ENCODE data around the gene SCTR.

Gene SCTR

DNA sequence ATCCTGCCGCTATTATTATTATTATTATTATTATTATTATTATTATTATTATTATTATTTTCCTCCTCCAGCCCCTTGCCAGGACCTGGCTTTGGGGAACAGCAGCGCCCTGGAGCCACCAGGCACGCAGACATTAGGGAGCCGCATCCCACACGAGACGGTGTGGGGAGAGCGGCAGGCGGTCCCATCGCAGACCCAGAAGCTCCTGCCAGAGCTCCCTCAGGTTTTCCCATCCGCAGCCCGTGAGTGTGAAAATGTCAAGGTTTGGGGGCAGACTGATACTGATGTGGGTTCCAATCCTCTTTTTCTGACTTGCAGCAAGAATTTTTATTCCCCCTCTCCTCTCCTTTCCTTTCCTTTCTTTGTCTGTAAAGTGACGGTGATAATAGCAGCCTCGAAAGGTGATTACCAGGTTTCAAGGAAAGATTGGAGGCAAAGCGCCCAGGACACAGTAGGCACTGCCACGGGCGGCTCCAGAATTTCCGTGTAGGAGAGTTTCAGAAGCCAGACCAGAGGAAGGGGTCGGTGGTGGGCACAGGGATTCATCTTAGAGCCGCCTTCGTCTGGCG lies 816 bp downstream of the SCTR start:
- DNase-seq (ENCODE audit: low spot score): no peak

DNA sequence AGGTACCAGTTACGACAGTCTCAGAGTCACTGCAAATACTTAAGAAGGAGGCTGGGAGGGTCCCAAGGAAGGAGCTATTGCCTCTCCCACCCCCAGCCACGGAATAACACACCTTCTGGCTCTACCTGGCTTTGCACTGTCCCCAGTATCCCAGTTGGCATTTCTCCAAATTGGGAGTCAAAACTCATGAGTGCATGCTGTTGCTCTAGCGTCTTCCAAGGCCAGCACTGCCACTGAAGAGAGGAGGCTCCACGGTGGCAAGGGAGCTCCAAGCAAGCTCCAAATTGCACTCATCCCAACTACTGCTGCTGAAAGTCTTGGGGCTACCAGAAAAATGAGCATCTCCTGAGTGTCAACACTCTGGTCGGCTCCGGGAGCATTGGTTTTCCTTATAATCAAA lies 1.6 kb downstream of the SCTR start:
- no peak for DNase-seq (ENCODE audit: low spot score)

DNA sequence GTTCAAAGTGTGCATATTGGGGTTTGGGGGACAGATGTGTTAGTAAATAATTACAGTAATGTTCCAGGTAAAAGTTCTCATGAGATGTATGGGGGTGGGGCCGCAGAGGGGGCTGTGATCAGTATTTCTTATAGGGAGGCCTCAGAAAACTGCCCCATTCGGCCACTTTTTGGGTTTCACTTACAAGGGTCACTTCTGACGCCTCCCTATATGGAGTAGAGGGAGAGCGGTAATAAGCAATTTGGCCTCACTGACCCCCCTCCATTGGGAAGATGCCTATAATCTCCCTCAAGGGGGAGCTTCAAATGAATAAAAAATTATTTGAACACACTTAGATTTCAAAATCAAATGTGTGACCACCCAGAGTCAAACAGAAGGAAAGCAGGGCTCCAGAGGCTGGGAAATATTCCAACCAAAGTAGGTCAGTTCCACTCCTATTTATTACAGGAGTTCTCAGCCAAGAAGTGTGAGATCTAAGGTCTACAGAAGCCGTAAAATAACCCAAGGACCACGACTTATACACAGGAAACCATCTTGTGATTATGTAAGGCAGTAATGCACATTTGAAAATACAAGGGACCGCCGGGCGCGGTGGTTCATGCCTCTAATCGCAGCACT lies 2.7 kb downstream of the SCTR start:
- no peak for DNase-seq (ENCODE audit: low spot score)

DNA sequence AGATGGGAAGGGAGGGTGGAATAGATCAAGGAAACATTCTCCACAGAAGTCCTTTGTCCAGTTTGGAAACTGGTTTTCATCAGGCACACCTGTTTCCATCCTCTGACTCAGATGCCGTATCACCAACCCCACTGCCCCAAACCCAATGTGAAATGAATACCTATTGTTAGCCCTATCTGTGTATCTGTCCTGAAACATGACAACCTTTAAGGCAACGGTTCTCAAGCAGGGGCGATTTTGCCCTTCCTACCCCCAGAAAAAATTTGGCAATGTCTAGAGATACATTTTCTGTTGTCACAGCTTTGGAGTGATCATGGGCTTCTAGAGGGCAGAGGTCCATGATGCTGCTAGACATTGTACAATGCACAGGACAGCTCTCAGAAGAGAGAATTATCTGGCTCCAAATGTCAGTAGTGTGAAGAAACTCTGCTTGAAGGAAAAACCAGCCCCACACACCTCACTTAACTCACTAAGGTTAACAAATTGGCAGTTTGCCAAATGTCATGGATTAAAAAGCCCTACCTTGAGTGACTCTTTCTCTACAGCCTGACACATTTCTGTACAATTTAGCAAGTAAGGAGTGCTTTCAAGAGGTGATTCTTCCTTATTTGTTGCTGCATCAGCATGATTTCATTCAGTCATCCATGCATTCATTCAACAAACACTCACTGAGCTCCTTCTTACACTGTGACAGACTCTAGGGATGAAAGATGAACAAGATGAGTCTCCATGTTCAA lies 3.4 kb downstream of the SCTR start:
- no peak for DNase-seq (ENCODE audit: low spot score)

DNA sequence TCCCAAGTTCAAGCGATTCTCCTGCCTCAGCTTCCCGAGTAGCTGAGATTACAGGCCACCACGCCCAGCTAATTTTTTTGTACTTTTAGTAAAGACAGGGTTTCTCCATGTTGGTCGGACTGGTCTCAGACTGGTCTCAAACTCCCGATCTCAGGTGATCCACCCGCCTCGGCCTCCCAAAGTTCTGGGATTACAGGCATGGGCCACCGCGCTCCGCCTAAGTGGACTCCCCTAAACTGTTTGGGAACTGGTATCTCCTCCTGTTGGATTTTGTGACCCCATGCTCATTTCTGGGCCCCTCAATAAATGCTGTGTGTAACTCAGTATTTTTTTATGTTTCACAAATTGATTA lies 5.2 kb downstream of the SCTR start:
- DNase-seq (ENCODE audit: low spot score): no peak

DNA sequence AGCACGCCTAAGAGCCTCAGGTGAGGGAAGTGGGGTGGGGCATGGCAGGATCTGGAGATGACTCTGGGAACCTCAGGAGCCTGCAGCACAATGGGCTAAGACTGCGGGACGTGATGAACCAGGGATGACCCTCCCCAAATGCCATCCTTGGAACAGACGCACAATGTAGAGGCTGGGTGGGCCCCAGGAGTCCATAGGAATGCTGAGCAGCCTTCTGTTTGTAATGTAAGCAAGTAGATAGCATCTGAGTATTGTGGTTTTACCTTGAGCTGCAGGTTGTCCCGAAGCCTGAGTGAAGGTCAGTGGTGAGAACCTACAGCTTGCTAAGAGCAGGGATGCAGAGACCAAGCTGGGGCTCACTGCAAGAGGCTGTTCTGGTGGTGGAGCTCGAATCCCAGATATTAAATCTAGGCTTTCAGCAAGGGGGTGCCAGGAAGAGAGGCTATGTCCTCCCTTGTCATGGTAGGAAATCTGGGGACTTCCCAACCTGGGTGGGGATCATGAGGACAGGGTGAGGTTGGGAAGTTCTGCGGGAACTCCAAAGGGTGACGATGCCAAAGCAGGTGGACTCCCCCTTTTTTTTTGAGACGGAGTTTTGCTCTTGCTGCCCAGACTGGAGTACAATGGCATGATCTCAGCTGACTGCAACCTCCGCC lies 5.8 kb downstream of the SCTR start:
- DNase-seq (ENCODE audit: low spot score): no peak

DNA sequence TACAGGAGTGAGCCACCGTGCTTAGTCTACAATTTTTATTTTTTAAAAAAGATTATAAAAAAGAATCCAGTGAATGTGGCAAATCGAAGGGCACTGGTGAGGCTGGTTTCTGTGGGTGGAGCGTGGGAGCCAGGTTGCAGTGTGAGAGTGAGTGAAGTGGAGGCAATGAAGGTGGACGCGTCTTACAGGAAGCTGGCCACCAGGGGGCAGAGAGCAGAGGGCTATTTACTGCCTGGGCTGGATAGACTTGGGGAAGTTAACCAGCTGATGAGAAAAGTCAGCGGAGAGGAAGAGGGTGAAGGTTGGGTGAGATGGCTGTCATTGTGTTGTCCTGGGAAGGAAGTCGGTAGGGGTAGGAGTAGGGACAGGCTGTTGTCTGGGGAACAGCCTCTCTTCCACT lies 6.8 kb downstream of the SCTR start:
- DNase-seq (ENCODE audit: low spot score): no peak

DNA sequence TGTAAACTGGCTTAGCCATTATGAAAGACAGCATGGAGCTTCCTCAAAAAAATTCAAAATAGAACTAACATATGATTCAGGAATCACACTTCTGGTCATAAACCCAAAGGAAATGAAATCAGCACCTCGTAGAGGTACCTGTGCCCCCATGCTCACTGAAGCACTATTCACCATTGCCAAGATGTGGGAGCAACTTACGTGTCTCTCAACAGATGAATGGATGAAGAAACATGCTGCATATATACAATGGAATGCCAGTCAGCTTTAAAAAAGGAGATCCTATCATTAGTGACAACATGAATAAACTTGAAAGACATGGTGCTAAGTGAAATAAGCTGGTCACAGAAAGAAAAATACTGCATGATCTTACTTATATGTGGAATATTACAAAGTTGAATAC lies 8.2 kb downstream of the SCTR start:
- no peak for DNase-seq (ENCODE audit: low spot score)

DNA sequence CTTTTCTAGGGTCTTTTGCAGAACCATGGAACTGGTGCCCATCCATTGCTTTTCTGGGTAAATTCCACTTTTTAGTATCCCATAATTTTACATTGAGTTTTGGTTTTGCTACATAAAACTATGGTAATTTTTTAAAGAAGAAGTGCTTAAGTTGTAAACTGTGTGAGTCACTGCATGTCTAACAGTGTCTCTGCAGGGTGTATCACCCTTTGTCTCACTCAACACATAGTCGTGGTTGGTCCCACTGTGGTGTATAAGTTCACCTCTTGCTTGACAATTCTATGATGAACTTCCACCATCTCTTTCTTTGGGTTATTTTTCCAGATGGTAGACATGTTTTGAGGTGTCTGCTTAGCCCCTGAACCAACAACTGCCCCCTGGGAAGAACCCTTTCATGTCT lies 10.5 kb downstream of the SCTR start:
- DNase-seq (ENCODE audit: low spot score): no peak

DNA sequence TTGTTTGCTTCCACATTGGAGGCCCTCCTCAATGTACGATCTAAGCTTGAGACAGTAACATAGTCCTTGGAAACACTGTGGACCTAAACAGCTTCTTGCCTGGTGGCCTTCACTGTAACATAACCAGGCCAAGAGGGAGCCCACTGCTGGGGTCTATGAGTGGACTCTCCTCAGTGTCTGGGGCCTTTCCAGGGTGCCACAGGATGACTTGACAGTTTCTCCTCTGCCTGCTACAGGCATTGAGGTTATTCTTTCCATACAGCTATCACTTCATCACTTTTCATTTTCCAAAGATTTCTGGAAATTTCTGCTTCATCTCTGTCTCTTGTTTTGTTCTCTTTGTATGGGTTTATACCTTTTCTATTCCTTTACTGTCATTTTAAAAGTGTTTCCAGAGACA lies 11.3 kb downstream of the SCTR start:
- no peak for DNase-seq (ENCODE audit: low spot score)

DNA sequence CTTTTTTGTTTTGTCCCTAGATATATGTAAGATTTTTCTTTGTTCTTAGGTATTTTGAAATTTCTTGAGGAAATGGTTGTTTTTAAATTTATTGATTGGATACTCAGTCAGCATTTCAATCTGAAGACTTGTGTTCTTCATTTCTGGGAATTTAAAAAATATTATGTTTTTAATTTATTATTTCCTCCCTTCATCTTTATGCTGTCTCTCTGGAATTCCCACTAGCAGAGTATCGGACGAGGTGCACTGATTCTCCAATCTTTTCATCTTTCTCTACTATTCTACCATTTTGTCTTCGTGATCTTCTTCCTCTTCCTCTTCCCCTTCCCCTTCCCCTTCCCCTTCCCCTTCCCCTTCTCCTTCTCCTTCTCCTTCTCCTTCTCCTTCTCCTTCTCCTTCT lies 12.3 kb downstream of the SCTR start:
- DNase-seq (ENCODE audit: low spot score): no peak

DNA sequence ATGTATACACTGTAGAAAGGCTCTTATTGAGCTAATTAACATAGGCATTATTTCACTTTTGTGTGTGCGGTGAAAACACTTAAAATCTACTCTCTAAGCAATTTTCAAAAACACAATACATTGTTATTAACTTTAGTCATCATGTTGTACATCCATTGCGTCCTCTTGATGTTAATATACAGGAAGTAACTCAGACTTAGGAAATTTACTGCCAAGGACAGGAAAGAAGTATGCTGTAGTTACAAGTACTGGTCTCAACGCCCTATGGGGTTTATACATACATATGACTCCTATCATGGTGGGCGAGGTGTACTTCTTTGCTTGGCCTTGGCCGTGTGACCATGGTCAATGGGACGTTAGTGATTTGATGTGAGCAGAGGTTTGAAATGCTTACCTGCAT lies 15.5 kb downstream of the SCTR start:
- no peak for DNase-seq (ENCODE audit: low spot score)

DNA sequence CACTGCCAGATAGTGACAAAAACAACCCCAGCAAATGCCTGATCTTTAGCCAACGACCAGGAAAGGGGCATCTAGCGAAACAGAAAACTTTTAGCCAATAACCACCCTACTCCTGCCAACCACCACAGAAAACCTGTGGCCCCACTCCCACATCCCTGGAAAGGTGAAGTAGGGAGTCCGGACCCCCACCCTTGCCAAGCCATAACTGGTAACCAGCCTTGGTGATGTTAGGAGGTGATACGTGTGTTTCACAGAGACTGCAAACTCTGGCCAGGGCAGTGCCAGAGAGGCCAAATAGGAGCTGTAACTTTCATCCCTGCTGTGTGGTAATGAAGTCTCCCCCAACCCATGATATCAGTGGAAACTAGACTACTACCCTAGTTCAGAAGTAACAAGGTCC lies 27.6 kb downstream of the SCTR start:
- no peak for DNase-seq (ENCODE audit: low spot score)

DNA sequence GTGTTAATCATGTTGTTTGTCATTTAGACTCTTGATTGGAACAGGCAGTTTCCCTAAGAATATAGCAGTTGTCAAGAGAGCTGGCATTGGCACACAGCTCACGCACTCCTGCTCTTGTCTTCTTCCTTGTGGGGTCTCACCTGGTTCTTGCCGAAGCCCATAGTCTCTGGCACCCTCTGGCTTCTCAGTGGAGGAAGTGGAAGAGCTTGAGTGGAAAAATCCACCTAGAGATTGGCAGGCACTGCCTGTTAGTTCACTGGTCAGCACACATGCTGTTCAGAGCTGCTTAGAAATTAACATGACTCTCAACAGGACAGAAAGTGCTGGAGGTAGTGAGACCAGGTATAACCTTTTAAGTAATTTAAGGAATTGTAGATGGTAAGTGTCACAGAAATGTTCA lies 28.3 kb downstream of the SCTR start:
- DNase-seq (ENCODE audit: low spot score): no peak

DNA sequence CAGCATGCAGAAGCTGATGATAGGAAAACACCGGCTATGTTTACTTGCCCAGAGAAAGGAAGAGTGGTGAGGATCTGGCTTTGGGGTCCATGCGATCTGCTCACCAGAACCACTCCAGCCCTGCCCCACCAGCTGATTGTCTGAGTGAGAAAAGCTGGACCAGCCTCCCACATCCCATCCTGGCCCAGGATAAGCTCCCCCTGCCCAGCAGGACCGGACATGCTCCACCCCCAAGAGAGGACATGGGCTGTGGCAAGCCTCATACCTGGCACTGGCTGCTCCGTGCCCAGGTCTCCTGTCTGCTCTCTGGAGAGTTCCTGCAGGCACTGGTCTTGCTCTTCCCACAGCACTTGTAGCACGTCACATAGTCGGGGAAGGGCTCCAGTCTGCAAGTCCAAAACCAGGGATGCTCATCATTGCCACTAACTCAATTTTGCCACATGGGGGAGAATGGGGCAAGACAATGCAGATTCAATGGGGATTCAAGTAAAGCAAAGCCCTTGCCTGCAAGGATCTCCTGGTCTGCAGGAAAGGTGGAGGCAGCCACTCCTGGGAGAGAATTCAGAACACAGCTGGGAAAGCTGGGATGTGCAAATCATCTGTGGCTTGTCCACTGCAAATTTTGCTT lies 30.0 kb downstream of the SCTR start:
- DNase-seq (ENCODE audit: low spot score): no peak

DNA sequence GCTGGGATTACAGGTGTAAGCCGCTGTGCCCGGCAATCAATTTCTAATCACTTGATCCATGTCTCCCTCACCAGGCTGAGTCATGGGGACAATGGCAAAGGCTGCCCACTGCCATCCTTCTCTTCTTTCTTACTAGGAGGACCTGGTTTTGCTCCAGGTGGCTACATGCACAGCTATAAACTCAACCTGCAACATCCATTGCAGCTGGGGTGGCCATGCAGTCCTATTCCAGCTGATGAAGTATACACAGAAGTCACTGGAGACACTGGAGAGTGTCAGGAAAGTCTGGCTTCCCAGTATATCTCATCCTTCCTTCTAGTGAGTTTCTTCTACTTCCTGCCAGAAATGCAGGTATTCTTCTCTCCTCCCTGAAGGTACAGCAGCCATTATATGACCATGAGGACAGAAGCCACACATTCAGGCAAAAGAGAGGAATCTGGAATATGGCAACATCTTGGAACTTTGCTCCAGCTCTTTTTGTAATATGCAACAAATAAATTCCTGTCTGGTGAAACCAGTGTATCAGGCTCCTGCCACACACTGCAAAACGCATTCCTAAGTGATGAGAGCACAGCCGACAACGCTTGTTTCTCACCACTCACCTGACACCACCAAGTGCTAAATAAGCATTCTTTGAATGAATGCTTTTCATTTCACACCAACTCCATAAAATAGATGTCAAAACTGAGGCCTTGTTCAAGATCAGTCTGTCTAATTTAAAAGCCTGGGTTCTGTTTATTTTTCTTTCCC lies 32.3 kb downstream of the SCTR start:
- no peak for DNase-seq (ENCODE audit: low spot score)

DNA sequence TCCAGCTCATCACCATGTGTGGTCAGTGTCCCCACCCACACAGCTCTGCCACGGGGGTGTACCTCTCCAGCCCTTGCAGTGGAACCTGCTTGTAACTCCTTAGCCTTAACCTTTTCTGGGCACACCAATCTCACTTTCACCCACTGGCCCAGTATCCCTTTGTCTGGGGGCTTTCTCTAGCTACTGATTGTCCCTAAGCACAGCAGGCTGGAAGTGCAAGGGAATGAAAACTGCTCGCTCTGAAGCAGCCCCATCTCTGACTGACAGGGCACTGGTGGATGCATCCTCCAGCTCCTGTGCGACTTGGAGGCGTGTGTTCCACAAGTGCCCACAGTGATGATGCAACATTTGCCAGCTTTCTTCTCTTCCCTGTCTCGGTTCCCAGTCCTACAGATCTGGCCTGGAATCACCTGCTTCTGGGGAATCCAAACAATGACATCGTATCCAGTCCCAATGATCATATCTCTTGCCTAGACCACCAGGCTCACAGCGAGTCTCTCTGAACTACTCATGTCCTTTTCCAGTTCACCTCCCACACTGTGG lies 33.6 kb downstream of the SCTR start:
- no peak for DNase-seq (ENCODE audit: low spot score)

DNA sequence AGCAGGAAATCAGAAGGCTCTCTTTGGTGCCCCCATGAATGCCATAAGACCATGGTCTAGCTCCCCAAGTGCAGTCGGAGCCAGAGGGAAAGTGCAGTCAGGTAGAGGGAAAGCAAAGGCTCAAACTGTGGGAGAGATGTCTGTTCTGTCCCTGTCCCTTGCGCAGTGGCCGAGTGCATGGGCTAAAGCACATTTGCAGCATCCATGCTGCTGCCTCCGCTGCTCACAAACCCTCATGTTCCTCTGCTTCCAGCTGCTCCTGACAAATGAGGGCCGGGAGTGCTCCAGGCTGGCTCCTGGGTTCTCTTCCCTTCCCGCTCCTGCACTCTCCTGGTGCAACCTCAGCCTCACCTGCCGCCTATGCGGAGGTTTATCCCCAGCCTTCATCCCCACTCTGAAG lies 34.2 kb downstream of the SCTR start:
- no peak for DNase-seq (ENCODE audit: low spot score)

DNA sequence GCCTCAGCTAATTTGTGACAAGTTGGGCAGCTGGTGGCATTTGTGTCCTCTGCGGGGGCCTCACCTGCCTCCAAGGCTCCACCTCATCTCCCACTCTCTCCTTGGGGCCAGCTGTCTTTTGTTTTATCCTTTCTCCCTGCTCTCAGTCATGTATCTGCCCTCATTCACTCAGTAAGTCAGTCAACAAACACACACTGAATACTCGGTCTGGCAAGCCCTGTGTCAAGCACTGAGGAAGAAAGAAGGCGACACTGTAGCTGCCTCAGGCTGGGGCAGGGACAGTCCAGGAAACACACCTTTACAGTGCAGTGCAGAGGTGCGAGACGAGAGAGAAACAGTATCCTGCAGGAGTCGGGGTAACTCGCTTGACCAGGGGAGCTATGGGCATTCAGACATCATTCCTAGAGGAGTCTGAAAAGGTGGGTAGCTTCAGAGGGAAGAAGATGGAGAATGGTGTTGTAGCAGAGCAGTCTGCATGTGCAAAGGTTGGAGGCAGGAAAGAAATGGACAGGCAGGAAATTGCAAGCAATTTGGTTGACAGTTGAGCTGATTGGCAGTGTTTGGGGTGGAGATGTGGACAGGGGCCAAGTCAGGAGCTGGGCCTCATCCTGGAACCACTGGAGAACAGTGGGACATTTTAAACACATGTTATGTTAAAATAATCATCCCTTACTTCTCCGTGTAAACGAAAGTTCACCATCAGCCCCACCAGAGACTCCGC lies 34.9 kb downstream of the SCTR start:
- no peak for DNase-seq (ENCODE audit: low spot score)

DNA sequence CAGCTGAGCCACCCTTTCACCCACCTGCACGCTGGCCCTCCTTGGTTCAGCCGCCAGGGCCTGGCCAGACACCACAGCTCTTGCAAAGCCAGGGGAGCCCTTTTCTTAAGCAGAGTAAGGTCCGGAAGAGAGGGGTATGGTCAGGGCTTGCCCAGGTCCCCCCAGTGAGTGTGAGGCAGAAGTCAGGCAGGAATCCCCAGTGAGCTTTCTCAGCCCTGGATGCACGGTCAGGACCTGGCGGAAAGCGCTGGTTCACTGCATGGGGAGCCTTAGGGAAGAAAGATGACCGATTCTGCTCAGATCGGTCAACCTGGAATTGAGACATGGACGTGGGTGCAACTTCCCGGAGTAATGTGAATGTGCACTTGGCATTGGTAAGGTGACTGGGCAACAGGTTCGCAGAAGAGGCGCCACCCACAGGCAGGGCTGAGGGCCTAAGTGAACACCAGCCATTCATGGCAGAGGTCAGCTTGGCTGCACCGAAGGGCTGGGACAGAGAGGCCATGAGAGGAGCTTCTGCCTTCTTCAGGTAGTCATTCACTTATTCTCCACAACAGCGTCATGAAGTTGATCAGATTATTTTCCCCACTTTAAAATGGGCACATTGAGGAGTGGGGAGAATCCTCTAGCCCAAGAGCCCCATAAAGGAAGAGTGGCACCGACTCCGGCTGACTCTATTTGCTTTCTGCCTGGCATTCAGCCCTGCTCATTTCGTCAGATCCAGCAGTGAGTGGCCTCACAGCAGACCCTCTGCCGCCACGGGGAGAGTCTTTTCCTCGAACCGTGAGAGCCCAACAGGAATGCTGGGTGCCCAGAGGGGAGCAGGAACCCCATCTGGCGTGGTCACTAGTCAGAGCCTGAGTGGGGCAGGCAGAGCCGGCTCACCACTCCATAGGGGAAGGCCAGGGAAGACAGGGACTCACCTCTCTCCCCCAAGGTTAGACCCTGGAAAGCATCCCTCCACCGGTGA lies 35.8 kb downstream of the SCTR start:
- no peak for DNase-seq (ENCODE audit: low spot score)
